ENCODE results near the gene TOR1AIP2.
"Not testable (repeated sequence)": the region's sequence is repeated elsewhere in the genome, so short reads cannot be mapped to it uniquely, and the experiment has no call there.

The TOR1AIP2 gene

DNA sequence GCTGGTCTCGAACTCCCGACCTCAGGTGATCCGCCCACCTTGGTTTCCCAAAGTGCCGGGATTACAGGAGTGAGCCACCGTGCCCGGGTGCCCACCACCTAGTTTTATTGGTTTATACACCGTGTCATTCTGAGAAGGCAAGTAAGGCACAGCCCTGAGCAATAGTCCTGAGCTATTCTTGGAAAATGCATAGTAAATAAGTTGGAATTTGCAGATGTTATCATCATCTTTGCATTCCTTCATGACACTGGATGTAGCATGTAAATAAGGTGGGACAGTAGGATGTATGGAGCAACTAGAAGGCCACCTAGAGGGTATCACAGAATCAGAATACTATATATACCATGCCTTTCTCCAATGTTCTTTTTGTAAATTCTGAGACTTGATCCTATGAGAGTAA is 11.0 kb downstream of the TOR1AIP2 start:
- no peak for DNase-seq (ENCODE audit: low read depth)
- TF ChIP-seq POLR2A (IDR thresholded peaks at IDR 0.05; ENCODE audit: extremely low read depth, insufficient read length) (no peak), MYC (IDR thresholded peaks at IDR 0.05; ENCODE audit: low read depth, low read length) (no peak)
- TF ChIP-seq, protein P1, sequence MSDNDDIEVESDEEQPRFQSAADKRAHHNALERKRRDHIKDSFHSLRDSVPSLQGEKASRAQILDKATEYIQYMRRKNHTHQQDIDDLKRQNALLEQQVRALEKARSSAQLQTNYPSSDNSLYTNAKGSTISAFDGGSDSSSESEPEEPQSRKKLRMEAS (IDR thresholded peaks at IDR 0.05; ENCODE audit: low read depth, low read length): no peak
- TF ChIP-seq, protein P2, sequence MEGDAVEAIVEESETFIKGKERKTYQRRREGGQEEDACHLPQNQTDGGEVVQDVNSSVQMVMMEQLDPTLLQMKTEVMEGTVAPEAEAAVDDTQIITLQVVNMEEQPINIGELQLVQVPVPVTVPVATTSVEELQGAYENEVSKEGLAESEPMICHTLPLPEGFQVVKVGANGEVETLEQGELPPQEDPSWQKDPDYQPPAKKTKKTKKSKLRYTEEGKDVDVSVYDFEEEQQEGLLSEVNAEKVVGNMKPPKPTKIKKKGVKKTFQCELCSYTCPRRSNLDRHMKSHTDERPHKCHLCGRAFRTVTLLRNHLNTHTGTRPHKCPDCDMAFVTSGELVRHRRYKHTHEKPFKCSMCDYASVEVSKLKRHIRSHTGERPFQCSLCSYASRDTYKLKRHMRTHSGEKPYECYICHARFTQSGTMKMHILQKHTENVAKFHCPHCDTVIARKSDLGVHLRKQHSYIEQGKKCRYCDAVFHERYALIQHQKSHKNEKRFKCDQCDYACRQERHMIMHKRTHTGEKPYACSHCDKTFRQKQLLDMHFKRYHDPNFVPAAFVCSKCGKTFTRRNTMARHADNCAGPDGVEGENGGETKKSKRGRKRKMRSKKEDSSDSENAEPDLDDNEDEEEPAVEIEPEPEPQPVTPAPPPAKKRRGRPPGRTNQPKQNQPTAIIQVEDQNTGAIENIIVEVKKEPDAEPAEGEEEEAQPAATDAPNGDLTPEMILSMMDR (IDR thresholded peaks at IDR 0.05; ENCODE audit: low read depth, low read length): no peak
- H3K4me3 ChIP-seq (ENCODE audit: low read depth, low read length): no peak overlapping the region

DNA sequence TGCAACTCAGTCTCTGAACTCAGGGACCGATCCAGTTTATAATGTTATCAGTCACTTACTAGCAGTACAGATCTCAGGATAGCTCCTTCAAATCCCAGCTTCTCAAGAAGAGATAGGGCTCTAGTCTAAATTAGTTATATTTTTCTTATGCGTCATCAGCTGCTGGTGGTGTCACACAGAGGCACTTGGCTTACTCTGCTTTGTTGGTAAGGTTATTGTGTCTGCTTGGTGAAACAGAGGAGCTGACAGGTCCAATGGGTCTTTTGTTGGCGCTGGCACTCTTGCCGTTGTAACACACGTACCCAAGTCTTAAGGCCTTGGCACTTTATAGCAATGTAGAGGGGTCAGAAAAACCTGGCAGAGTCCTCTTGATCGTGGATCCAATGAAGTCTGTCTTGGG is 12.2 kb downstream of the TOR1AIP2 start:
- no peak overlapping the region for H3K4me3 ChIP-seq (ENCODE audit: low read depth, low read length)
- DNase-seq (ENCODE audit: low read depth): no peak
- TF ChIP-seq, protein P1 (IDR thresholded peaks at IDR 0.05; ENCODE audit: low read depth, low read length): no peak
- no peak for TF ChIP-seq POLR2A (IDR thresholded peaks at IDR 0.05; ENCODE audit: extremely low read depth, insufficient read length)
- TF ChIP-seq, protein P2 (IDR thresholded peaks at IDR 0.05; ENCODE audit: low read depth, low read length): no peak
- TF ChIP-seq MYC (IDR thresholded peaks at IDR 0.05; ENCODE audit: low read depth, low read length): no peak

DNA sequence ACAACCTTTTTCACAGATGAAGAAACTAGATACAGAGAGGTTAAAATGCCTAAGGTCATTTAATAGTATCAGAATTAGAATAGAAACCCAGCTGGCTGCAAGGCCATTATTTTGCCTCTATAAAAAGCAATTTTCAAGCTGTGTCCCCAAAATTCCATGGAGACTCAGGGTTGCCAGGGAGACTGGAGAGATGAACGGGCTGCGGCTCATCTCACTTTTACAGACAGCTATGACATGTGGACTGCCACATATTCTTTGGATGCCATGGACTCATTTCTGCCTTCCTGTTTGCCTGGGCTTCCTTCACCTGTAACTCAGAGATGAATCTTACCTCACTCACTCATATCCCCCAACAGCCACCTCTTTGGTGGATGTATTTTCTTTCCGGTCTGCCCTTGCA is 17.0 kb downstream of the TOR1AIP2 start:
- no peak overlapping the region for H3K4me3 ChIP-seq (ENCODE audit: low read depth, low read length)
- TF ChIP-seq MYC (IDR thresholded peaks at IDR 0.05; ENCODE audit: low read depth, low read length) (no peak), POLR2A (IDR thresholded peaks at IDR 0.05; ENCODE audit: extremely low read depth, insufficient read length) (no peak)
- TF ChIP-seq, protein P2 (IDR thresholded peaks at IDR 0.05; ENCODE audit: low read depth, low read length): no peak
- TF ChIP-seq, protein P1 (IDR thresholded peaks at IDR 0.05; ENCODE audit: low read depth, low read length): no peak
- DNase-seq (ENCODE audit: low read depth): no peak

DNA sequence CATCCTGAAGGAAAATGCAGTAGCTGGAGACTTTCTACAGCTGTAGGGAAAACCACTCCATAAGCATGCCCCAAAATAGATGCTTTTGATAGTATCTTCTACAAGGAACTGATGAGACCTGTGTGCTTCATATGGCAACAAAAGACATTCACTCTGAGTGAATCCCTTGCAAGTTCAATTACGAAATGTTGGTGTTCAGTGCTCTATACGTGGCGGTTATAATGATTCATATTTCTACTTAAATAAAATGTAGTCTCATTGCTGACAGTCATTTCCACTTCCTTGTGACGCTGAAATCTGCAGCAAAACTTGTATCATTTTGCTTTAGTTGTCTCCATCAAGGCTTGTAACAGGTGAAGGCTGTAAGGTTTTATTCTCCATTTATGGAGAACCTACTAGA is 20.6 kb downstream of the TOR1AIP2 start:
- TF ChIP-seq, protein P1 (IDR thresholded peaks at IDR 0.05; ENCODE audit: low read depth, low read length): no peak
- TF ChIP-seq MYC (IDR thresholded peaks at IDR 0.05; ENCODE audit: low read depth, low read length) (no peak), POLR2A (IDR thresholded peaks at IDR 0.05; ENCODE audit: extremely low read depth, insufficient read length) (no peak)
- TF ChIP-seq, protein P2 (IDR thresholded peaks at IDR 0.05; ENCODE audit: low read depth, low read length): no peak
- no peak overlapping the region for H3K4me3 ChIP-seq (ENCODE audit: low read depth, low read length)
- peak; percentile 40 for DNase-seq (ENCODE audit: low read depth)

DNA sequence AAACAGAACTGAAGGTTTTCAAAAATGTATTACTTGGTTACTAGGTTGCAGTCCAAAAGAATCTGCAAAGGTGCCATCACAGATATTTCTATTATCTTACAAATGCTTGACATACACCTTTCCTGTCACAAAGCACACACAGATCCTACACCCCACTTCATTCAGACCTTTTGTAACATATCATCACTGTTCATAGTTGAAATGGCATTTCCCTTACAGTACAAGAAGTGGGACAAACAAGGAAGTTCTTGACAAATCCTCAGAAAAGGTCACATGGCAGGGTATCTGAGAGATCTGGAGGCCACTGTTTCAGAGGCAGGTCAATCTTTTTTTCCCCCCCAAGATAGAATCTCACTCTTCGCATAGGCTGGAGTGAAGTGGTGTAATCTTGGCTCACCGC is 21.3 kb downstream of the TOR1AIP2 start:
- H3K4me3 ChIP-seq (ENCODE audit: low read depth, low read length): no peak overlapping the region
- DNase-seq (ENCODE audit: low read depth): no peak
- no peak for TF ChIP-seq POLR2A (IDR thresholded peaks at IDR 0.05; ENCODE audit: extremely low read depth, insufficient read length)
- TF ChIP-seq, protein P1 (IDR thresholded peaks at IDR 0.05; ENCODE audit: low read depth, low read length): no peak
- no peak for TF ChIP-seq MYC (IDR thresholded peaks at IDR 0.05; ENCODE audit: low read depth, low read length)
- TF ChIP-seq, protein P2 (IDR thresholded peaks at IDR 0.05; ENCODE audit: low read depth, low read length): no peak

DNA sequence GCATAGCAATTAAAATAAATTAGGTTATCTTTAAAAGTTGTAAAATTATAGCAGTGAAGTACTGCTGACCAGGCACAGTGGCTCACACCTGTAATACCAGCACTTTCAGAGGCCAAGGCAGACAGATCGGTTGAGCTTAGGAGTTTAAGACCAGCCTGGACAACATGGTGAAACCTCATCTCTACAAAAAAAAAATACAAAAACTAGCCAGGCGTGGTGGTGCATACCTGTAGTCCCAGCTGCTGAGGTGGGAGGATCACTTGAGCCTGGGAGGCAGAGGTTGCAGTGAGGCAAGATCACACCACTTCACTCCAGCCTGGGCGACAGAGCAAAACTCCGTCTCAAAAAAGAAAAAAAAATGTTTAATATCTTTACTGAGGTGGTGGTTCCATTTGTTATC is 21.8 kb downstream of the TOR1AIP2 start:
- H3K4me3 ChIP-seq (ENCODE audit: low read depth, low read length); DNase-seq (ENCODE audit: low read depth): not testable (repeated sequence)
